GM19193 (cell line): ENCODE measurements around the gene ACSL6.

ENCODE experiments used
- POLR2A ChIP-seq: IDR thresholded peaks from 4 replicates; pipeline ENCODE4 v1.6.1; 2011; ENCODE audit not compliant: insufficient read depth, insufficient read length; ENCODE audit errors: extremely low read depth

Gene ACSL6

GRCh38 chr5:131990716-131991115 is 20.7 kb downstream of the ACSL6 start:
- no peak for TF ChIP-seq POLR2A

GRCh38 chr5:131988601-131989000 is 22.9 kb downstream of the ACSL6 start:
- no peak for TF ChIP-seq POLR2A

- TF ChIP-seq POLR2A: no peak
Observed at GRCh38 chr5:131987251-131987650, 24.2 kb downstream of the ACSL6 start.

GRCh38 chr5:131986161-131986912 is 25.1 kb downstream of the ACSL6 start:
- no peak for TF ChIP-seq POLR2A

GRCh38 chr5:131984956-131985665 is 26.3 kb downstream of the ACSL6 start:
- TF ChIP-seq POLR2A: no peak

GRCh38 chr5:131983244-131983771 is 28.1 kb downstream of the ACSL6 start:
- no peak for TF ChIP-seq POLR2A

GRCh38 chr5:131981516-131981915 is 29.9 kb downstream of the ACSL6 start:
- TF ChIP-seq POLR2A: no peak

GRCh38 chr5:131980696-131981095 is 30.8 kb downstream of the ACSL6 start:
- TF ChIP-seq POLR2A: no peak

GRCh38 chr5:131979816-131980215 is 31.6 kb downstream of the ACSL6 start:
- TF ChIP-seq POLR2A: no peak

- TF ChIP-seq POLR2A: no peak
Observed at GRCh38 chr5:131977212-131977604, 34.2 kb downstream of the ACSL6 start.

GRCh38 chr5:131976414-131977211 is 34.8 kb downstream of the ACSL6 start:
- TF ChIP-seq POLR2A: no peak

- TF ChIP-seq POLR2A: no peak
Observed at GRCh38 chr5:131974956-131975726, 36.3 kb downstream of the ACSL6 start.

- TF ChIP-seq POLR2A: no peak
Observed at GRCh38 chr5:131974622-131974955, 36.9 kb downstream of the ACSL6 start.

- TF ChIP-seq POLR2A: no peak
Observed at GRCh38 chr5:131974016-131974415, 37.4 kb downstream of the ACSL6 start.
